Osteoblast (primary cell): ENCODE measurements around the gene NDUFAB1. TPM values are rescaled to one million over a fixed set of nuclear protein-coding genes. Genes with fewer than 3 reads are reported as not detected.

Source experiments
- DNase-seq: peaks from one replicate; pipeline ENCODE4 v3.0.0; 2011; ENCODE audit warnings: low spot score, mixed read lengths; ENCODE audit not compliant: insufficient read length; ENCODE audit errors: missing footprints
- H2AFZ ChIP-seq: 2 replicates; pipeline ENCODE4 v1.6.0; 2011; ENCODE audit warnings: mild to moderate bottlenecking, low read length
- H3K27ac ChIP-seq: 2 replicates; pipeline ENCODE4 v1.5.1; 2011; ENCODE audit warnings: mild to moderate bottlenecking, low read depth, low read length, moderate library complexity
- H3K27me3 ChIP-seq: 2 replicates; pipeline ENCODE4 v1.6.0; 2012; ENCODE audit warnings: mild to moderate bottlenecking, control low read depth, inconsistent platforms, low read length, moderate library complexity; ENCODE audit not compliant: insufficient read depth
- H3K36me3 ChIP-seq: 2 replicates; pipeline ENCODE4 v1.5.1; 2011; ENCODE audit warnings: mild to moderate bottlenecking, low read length, control low read depth, moderate library complexity; ENCODE audit not compliant: insufficient read depth
- H3K4me1 ChIP-seq: 2 replicates; pipeline ENCODE4 v1.5.1; 2011; ENCODE audit warnings: mild to moderate bottlenecking, low read length, control low read depth, moderate library complexity; ENCODE audit not compliant: insufficient read depth
- H3K4me2 ChIP-seq: 2 replicates; pipeline ENCODE4 v1.6.0; 2011; ENCODE audit warnings: mild to moderate bottlenecking, low read length; ENCODE audit not compliant: insufficient read depth
- H3K4me3 ChIP-seq: fragments of 200-600 bp; sonication (generic); 3 replicates; pipeline ENCODE4 v1.5.1; 2012; ENCODE audit warnings: mild to moderate bottlenecking, low read length, inconsistent platforms; ENCODE audit not compliant: insufficient read depth
- H3K79me2 ChIP-seq: 2 replicates; pipeline ENCODE4 v1.6.0; 2012; ENCODE audit warnings: mild to moderate bottlenecking, low read length, control low read depth, inconsistent platforms; ENCODE audit not compliant: insufficient read depth
- H3K9me3 ChIP-seq: 2 replicates; pipeline ENCODE4 v1.5.1; 2011; ENCODE audit warnings: low read depth, low read length, control low read depth
- H4K20me1 ChIP-seq: 2 replicates; pipeline ENCODE4 v1.6.0; 2012; ENCODE audit warnings: mild to moderate bottlenecking, low read length, control low read depth; ENCODE audit not compliant: insufficient read depth
- total RNA-seq: library from RNA; depleted of rRNA; stranded (reverse); fragments of >200 nt; gene quantifications from 2 replicates; pipeline ENCODE4 v1.2.3, GENCODE V29; 2012
- TF ChIP-seq, protein P1 (sequence below): IDR thresholded peaks from 2 replicates; pipeline ENCODE4 v1.5.1; 2011; ENCODE audit warnings: mild to moderate bottlenecking, low read depth, low read length, moderate library complexity; ENCODE audit errors: extremely low read depth

NDUFAB1 gene
- total RNA-seq, 1 donor: 43.1 TPM

DNA sequence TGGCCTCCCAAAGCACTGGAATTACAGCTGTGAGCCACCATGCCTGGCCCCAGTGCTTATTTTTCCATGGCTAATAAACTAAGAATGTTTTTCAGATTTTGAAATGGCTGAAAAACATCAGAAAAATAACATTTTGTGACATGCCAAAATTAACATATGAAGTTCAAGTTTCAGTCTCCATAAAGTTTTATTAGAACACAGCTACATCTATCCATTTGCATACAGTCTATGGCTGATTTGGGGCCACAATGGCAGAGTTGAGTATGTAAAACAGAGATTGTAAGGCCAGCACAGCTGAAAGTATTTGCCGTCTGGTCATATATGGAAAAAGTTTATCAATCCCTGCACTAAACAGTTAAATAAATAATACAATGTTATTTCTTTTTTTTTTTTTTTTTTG, 13.8 kb upstream of the NDUFAB1 start:
- H3K79me2 ChIP-seq: no peaks in the 10 kb centered on the region
- TF ChIP-seq, protein P1, sequence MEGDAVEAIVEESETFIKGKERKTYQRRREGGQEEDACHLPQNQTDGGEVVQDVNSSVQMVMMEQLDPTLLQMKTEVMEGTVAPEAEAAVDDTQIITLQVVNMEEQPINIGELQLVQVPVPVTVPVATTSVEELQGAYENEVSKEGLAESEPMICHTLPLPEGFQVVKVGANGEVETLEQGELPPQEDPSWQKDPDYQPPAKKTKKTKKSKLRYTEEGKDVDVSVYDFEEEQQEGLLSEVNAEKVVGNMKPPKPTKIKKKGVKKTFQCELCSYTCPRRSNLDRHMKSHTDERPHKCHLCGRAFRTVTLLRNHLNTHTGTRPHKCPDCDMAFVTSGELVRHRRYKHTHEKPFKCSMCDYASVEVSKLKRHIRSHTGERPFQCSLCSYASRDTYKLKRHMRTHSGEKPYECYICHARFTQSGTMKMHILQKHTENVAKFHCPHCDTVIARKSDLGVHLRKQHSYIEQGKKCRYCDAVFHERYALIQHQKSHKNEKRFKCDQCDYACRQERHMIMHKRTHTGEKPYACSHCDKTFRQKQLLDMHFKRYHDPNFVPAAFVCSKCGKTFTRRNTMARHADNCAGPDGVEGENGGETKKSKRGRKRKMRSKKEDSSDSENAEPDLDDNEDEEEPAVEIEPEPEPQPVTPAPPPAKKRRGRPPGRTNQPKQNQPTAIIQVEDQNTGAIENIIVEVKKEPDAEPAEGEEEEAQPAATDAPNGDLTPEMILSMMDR: no peak
- H3K36me3 ChIP-seq: peaks cover 9% of the 10 kb centered on the region
- no peaks in the 10 kb centered on the region for H4K20me1 ChIP-seq
- H3K4me2 ChIP-seq: no peak overlapping the region
- no peak for DNase-seq
- H3K9me3 ChIP-seq: no peaks in the 10 kb centered on the region
- no peaks in the 10 kb centered on the region for H3K27me3 ChIP-seq
- no peak overlapping the region for H2AFZ ChIP-seq
- no peak overlapping the region for H3K4me3 ChIP-seq
- H3K4me1 ChIP-seq: peaks cover 16% of the 10 kb centered on the region
- H3K27ac ChIP-seq: no peak overlapping the region

- TF ChIP-seq, protein P1: no peak
- Histone ChIP-seq H3K27me3 (no peaks in the 10 kb centered on the region), H2AFZ (peak overlapping the region; percentile 21), H3K79me2 (no peaks in the 10 kb centered on the region), H3K27ac (peak overlapping the region; percentile 73), H3K36me3 (peaks cover 17% of the 10 kb centered on the region), H3K9me3 (no peaks in the 10 kb centered on the region), H3K4me2 (peak overlapping the region; percentile 59), H3K4me3 (peak overlapping the region; percentile 3), H3K4me1 (peaks cover 16% of the 10 kb centered on the region), H4K20me1 (no peaks in the 10 kb centered on the region)
- peak; percentile 86 for DNase-seq
Observed at GRCh38 chr16:23608194-23608593, 12.1 kb upstream of the NDUFAB1 start.

- H3K36me3 ChIP-seq: peaks cover 21% of the 10 kb centered on the region
- no peaks in the 10 kb centered on the region for H3K27me3 ChIP-seq
- H3K4me2 ChIP-seq: peak overlapping the region; percentile 59
- peak overlapping the region; percentile 21 for H2AFZ ChIP-seq
- H3K79me2 ChIP-seq: no peaks in the 10 kb centered on the region
- DNase-seq: no peak
- H3K27ac ChIP-seq: peak overlapping the region; percentile 73
- TF ChIP-seq, protein P1: no peak
- H3K9me3 ChIP-seq: no peaks in the 10 kb centered on the region
- peak overlapping the region; percentile 3 for H3K4me3 ChIP-seq
- H4K20me1 ChIP-seq: no peaks in the 10 kb centered on the region
- H3K4me1 ChIP-seq: peaks cover 16% of the 10 kb centered on the region
Observed at GRCh38 chr16:23607726-23608125, 11.6 kb upstream of the NDUFAB1 start.

DNA sequence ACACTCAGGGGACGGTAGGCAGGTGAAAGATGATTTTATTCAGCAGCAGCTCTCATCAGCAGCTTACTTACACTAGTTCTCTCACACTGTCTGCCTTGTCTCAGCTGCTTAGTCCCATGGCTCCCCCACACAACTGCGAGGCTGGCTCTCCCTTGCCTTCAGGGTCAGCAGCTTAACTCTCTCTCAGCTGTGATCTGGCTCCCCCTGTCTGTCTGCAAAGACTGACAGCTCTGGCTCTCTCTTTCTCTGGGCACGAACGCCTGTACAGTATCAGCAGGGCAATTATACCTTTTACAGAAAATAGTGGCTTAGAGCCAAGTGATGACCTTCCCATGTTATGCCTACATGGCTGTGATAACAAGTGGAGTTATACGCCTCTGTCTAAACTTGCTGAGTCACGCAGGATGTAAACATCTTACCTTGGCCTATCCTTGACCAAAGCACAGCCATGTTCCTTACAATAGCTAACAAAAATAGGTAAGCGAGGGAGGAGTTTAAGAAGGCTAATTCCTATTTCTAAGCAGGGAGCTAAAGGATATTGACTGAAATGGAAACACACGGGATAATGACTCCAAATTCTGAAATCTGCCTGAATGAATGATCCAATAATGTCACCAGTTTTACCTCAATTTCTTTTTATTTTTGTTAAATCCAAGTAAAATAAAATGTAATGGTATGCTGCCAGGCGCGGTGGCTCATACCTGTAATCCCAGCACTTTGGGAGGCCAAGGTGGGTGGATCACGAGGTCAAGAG, 1.1 kb upstream of the NDUFAB1 start:
- Histone ChIP-seq H3K4me2 (no peak overlapping the region), H3K4me3 (no peak overlapping the region), H3K36me3 (peaks cover 22% of the 10 kb centered on the region), H4K20me1 (peaks cover 19% of the 10 kb centered on the region), H3K79me2 (peaks cover 37% of the 10 kb centered on the region), H3K27ac (peak overlapping the region; percentile 67), H3K27me3 (no peaks in the 10 kb centered on the region), H3K4me1 (peaks cover 8% of the 10 kb centered on the region), H2AFZ (peak overlapping the region; percentile 94), H3K9me3 (no peaks in the 10 kb centered on the region)
- no peak for DNase-seq
- TF ChIP-seq, protein P1: peak; percentile 40
